ENCODE measurements around the gene R3HCC1L.

Gene R3HCC1L

GRCh38 chr10:98258683-98259454 is 124.4 kb downstream of the R3HCC1L start:
- TF ChIP-seq CTCF (IDR thresholded peaks at IDR 0.05; ENCODE audit: low read depth, low read length, poor library complexity, severe bottlenecking) (no peak), EZH2phosphoT487 (IDR thresholded peaks at IDR 0.05; ENCODE audit: borderline replicate concordance, low read length) (no peak)
- no peak overlapping the region for H3K27ac ChIP-seq (ENCODE audit: low read depth, low read length)
- H3K79me2 ChIP-seq (ENCODE audit: control insufficient read depth, low read length), result no peaks in the 10 kb centered on the region
- H3K4me2 ChIP-seq (ENCODE audit: low read length), result no peak overlapping the region
- no peaks in the 10 kb centered on the region; the same call in 1 of the 2 replicates for H4K20me1 ChIP-seq (ENCODE audit: control insufficient read depth, insufficient read depth, low read depth, low read length)
- H3K9me2 ChIP-seq (replicated peaks; ENCODE audit: control insufficient read depth, low read length), result no peaks in the 10 kb centered on the region
- H3K27me3 ChIP-seq (ENCODE audit: control insufficient read depth, low read length), result no peaks in the 10 kb centered on the region
- no peaks in the 10 kb centered on the region for H3K36me3 ChIP-seq (ENCODE audit: control insufficient read depth, low read length)
- H3K4me3 ChIP-seq (ENCODE audit: low read length), result no peak overlapping the region
- H3F3A ChIP-seq (ENCODE audit: control insufficient read depth, insufficient read depth), result no peaks in the 10 kb centered on the region
- no peaks in the 10 kb centered on the region for H3K9me3 ChIP-seq (ENCODE audit: control insufficient read depth, insufficient read depth, low read length)
- no peaks in the 10 kb centered on the region for H3K4me1 ChIP-seq (ENCODE audit: control insufficient read depth, low read length)

- Histone ChIP-seq H3K27ac (ENCODE audit: low read depth, low read length) (no peak overlapping the region), H3K9me3 (ENCODE audit: control insufficient read depth, insufficient read depth, low read length) (no peaks in the 10 kb centered on the region), H3K4me2 (ENCODE audit: low read length) (no peak overlapping the region), H3K27me3 (ENCODE audit: control insufficient read depth, low read length) (no peaks in the 10 kb centered on the region), H3K79me2 (ENCODE audit: control insufficient read depth, low read length) (no peaks in the 10 kb centered on the region), H3K9me2 (replicated peaks; ENCODE audit: control insufficient read depth, low read length) (no peaks in the 10 kb centered on the region), H3K4me1 (ENCODE audit: control insufficient read depth, low read length) (no peaks in the 10 kb centered on the region), H4K20me1 (ENCODE audit: control insufficient read depth, insufficient read depth, low read depth, low read length) (no peaks in the 10 kb centered on the region; the same call in 1 of the 2 replicates), H3K4me3 (ENCODE audit: low read length) (no peak overlapping the region), H3F3A (ENCODE audit: control insufficient read depth, insufficient read depth) (no peaks in the 10 kb centered on the region), H3K36me3 (ENCODE audit: control insufficient read depth, low read length) (no peaks in the 10 kb centered on the region)
- no peak for TF ChIP-seq EZH2phosphoT487 (IDR thresholded peaks at IDR 0.05; ENCODE audit: borderline replicate concordance, low read length)
- TF ChIP-seq CTCF (IDR thresholded peaks at IDR 0.05; ENCODE audit: low read depth, low read length, poor library complexity, severe bottlenecking), result no peak
These were observed 125.3 kb downstream of the R3HCC1L start for GRCh38 chr10:98259606-98260315.

GRCh38 chr10:98260350-98260749 is 125.9 kb downstream of the R3HCC1L start:
- H3K4me2 ChIP-seq (ENCODE audit: low read length), result no peak overlapping the region
- no peaks in the 10 kb centered on the region; the same call in 1 of the 2 replicates for H4K20me1 ChIP-seq (ENCODE audit: control insufficient read depth, insufficient read depth, low read depth, low read length)
- H3K4me1 ChIP-seq (ENCODE audit: control insufficient read depth, low read length), result no peaks in the 10 kb centered on the region
- no peaks in the 10 kb centered on the region for H3K27me3 ChIP-seq (ENCODE audit: control insufficient read depth, low read length)
- H3F3A ChIP-seq (ENCODE audit: control insufficient read depth, insufficient read depth), result no peaks in the 10 kb centered on the region
- no peaks in the 10 kb centered on the region for H3K36me3 ChIP-seq (ENCODE audit: control insufficient read depth, low read length)
- H3K9me3 ChIP-seq (ENCODE audit: control insufficient read depth, insufficient read depth, low read length), result no peaks in the 10 kb centered on the region
- TF ChIP-seq EZH2phosphoT487 (IDR thresholded peaks at IDR 0.05; ENCODE audit: borderline replicate concordance, low read length), result no peak
- TF ChIP-seq CTCF (IDR thresholded peaks at IDR 0.05; ENCODE audit: low read depth, low read length, poor library complexity, severe bottlenecking), result no peak
- H3K4me3 ChIP-seq (ENCODE audit: low read length), result no peak overlapping the region
- no peak overlapping the region for H3K27ac ChIP-seq (ENCODE audit: low read depth, low read length)
- H3K9me2 ChIP-seq (replicated peaks; ENCODE audit: control insufficient read depth, low read length), result no peaks in the 10 kb centered on the region
- no peaks in the 10 kb centered on the region for H3K79me2 ChIP-seq (ENCODE audit: control insufficient read depth, low read length)

All from DOHH2 (cell line).